ENCODE data around the gene ZMYM4.

The ZMYM4 gene

DNA sequence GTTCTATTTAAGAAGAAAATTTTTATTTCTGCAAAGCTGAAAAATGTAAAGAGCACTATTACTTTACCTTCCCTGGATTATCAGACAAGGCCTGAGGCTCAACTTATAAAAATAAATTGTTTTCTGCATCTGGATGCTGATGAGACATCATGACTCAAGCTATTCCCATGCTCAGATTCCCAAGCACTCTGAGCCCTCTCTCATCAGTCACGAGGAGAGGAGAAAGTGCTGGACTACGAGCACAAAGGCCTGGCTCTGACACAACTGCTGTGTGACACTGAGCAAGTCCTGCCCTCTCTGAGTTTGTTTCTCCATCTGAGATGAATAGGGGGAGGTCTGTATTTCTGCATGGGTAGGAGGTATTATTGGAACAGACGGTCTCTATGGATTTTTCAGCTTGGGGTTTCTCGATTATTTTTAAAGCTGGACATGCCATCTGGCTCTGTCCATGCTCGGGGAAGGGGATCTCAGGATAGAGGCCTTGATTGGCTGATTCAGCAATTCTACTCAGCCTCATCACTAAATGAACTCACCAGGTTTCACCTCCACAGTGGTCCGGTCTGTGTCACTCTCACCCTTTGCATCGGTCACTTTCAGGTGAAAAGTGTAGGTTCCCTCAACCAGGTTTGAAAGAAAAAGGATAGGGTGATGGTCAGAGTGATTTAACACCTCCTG, 181.0 kb downstream of the ZMYM4 start:
- in situ Hi-C loops (cut with MboI; ENCODE audit: low pct_unique_long_range_greater_than_20kb, low sequenced_read_pairs, unreplicated experiment), result loop anchor here (5.0 to 10.0 kb wide), 2 partner anchors 113 to 275 kb away; no protein-coding TSS in a partner anchor
- TF ChIP-seq, protein P1, sequence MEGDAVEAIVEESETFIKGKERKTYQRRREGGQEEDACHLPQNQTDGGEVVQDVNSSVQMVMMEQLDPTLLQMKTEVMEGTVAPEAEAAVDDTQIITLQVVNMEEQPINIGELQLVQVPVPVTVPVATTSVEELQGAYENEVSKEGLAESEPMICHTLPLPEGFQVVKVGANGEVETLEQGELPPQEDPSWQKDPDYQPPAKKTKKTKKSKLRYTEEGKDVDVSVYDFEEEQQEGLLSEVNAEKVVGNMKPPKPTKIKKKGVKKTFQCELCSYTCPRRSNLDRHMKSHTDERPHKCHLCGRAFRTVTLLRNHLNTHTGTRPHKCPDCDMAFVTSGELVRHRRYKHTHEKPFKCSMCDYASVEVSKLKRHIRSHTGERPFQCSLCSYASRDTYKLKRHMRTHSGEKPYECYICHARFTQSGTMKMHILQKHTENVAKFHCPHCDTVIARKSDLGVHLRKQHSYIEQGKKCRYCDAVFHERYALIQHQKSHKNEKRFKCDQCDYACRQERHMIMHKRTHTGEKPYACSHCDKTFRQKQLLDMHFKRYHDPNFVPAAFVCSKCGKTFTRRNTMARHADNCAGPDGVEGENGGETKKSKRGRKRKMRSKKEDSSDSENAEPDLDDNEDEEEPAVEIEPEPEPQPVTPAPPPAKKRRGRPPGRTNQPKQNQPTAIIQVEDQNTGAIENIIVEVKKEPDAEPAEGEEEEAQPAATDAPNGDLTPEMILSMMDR (IDR thresholded peaks at IDR 0.05; ENCODE audit: extremely low read depth, insufficient read depth, missing control alignments), result no peak
- no peak for DNase-seq (ENCODE audit: low spot score)

DNA sequence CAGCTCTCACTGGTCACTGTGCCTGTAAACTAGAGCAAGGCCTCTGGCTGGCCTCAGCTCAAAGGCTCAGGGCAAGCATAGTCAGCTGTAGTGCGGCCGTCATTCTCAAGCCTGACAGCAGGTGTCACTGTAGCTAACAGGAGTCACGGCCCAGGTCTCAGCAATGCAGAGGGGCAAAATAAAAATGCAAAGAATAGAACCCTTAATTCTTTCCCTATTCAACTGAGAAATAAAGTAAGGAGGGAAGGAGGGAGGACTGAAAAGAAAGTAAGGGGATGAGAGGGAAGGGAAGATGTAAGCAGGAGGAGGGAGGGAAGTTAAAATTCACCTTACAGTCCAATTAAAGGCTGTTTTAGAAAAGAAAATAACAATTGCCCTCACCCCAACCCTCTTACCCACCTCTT, 182.6 kb downstream of the ZMYM4 start:
- in situ Hi-C loops (cut with MboI; ENCODE audit: low pct_unique_long_range_greater_than_20kb, low sequenced_read_pairs, unreplicated experiment), result loop anchor here (10.0 kb wide), 1 partner anchor 274 kb away; no protein-coding TSS in a partner anchor
- DNase-seq (ENCODE audit: low spot score), result peak; percentile 58

GRCh38 chr1:35452106-35452774, 183.7 kb downstream of the ZMYM4 start:
- DNase-seq (ENCODE audit: low spot score), result no peak
- TF ChIP-seq, protein P1 (IDR thresholded peaks at IDR 0.05; ENCODE audit: extremely low read depth, insufficient read depth, missing control alignments), result no peak
- in situ Hi-C loops (cut with MboI; ENCODE audit: low pct_unique_long_range_greater_than_20kb, low sequenced_read_pairs, unreplicated experiment), result loop anchor here (10.0 kb wide), 1 partner anchor 273 kb away; no protein-coding TSS in a partner anchor

More for the DNA sequence above, 182.6 kb downstream of the ZMYM4 start:
- TF ChIP-seq, protein P1 (IDR thresholded peaks at IDR 0.05; ENCODE audit: extremely low read depth, insufficient read depth, missing control alignments), result peak; percentile 89

DNA sequence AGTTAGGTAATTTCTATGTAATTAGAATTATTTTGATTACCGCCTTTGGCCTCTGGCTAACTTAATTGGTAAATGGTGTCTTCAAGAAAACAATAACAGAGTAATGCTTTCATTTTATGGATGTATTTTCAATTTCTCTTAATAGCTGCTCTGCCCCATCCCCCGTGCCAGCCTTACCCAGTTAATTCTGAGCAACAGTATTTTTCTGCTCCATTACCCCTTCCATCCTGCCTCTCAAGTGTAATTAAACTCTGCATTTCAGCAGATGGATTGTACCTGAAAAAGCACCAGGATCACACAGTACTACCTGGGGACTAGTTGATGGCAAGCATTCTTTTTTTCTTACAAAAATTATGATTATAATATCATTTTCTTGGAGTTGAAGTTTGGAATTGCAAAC, 184.5 kb downstream of the ZMYM4 start:
- TF ChIP-seq, protein P1 (IDR thresholded peaks at IDR 0.05; ENCODE audit: extremely low read depth, insufficient read depth, missing control alignments), result no peak
- in situ Hi-C loops (cut with MboI; ENCODE audit: low pct_unique_long_range_greater_than_20kb, low sequenced_read_pairs, unreplicated experiment), result loop anchor here (10.0 kb wide), 1 partner anchor 272 kb away; no protein-coding TSS in a partner anchor
- no peak for DNase-seq (ENCODE audit: low spot score)

DNA sequence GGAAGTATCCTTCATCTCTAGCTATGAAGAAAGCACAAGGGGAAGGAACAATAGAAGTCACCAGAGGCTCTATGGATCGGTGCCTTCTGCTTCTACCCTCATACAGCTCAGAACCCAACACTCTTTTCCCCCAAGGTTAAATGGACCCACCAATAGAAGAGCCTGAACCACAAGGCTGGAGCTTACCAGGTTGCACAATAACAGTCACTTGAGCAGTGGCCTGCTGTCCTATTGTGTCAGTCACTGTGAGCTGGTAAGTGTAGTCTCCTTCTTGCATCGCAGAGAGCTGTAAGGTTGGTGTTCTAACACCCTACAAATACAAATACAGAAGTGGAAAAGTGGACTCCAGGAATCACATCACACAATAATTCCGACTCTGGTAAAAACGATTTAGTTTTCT, 185.7 kb downstream of the ZMYM4 start:
- in situ Hi-C loops (cut with MboI; ENCODE audit: low pct_unique_long_range_greater_than_20kb, low sequenced_read_pairs, unreplicated experiment), result loop anchor here (10.0 kb wide), 1 partner anchor 271 kb away; no protein-coding TSS in a partner anchor
- no peak for DNase-seq (ENCODE audit: low spot score)
- TF ChIP-seq, protein P1 (IDR thresholded peaks at IDR 0.05; ENCODE audit: extremely low read depth, insufficient read depth, missing control alignments), result no peak

- TF ChIP-seq, protein P1 (IDR thresholded peaks at IDR 0.05; ENCODE audit: extremely low read depth, insufficient read depth, missing control alignments), result peak; percentile 15
- no peak for DNase-seq (ENCODE audit: low spot score)
- in situ Hi-C loops (cut with MboI; ENCODE audit: low pct_unique_long_range_greater_than_20kb, low sequenced_read_pairs, unreplicated experiment), result loop anchor here (10.0 kb wide), 1 partner anchor 270 kb away; no protein-coding TSS in a partner anchor
Observed at GRCh38 chr1:35454616-35455015, 186.1 kb downstream of the ZMYM4 start.

All from GM13977 (cell line).